ENCODE results near the gene BARHL1. TPM values are rescaled to one million over a fixed set of nuclear protein-coding genes. Genes with fewer than 3 reads are reported as not detected.

BARHL1 gene
- total RNA-seq, 1 experiment from 2014 or later: not detected

DNA sequence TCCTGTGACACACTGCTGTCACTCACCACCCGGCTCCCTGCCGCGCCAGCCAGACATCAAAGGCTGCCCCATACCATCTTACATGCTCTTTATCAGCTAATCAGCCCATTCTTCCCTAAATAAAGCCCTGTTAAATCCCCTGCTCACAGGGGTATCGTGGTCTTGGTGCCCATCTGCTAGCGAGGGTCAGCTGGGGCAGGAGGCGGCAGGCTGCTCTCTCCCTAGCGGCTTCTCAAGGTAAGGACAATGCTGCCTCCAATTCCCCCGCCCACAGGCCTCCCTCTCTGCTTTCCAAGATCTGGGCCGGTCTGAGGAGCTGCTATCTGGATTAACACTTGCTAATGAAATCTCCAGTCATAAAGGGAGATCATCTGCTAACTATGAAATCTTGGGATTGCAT is 26.8 kb downstream of the BARHL1 start:
- H3K79me2 ChIP-seq (ENCODE audit: insufficient read depth, low read length): no peaks in the 10 kb centered on the region
- H3K36me3 Mint-ChIP-seq (ENCODE audit: insufficient read depth in 1 of 3, low read depth in 3 of 3): peaks cover 17 to 68% (median 44%) of the 10 kb centered on the region in 3 experiments; a peak in 6 of 7 replicates
- no peak overlapping the region for H3K56ac ChIP-seq (ENCODE audit: insufficient read length, low read depth, low read length)
- no peaks in the 10 kb centered on the region for H3K23me2 ChIP-seq (ENCODE audit: insufficient read length, low read depth, low read length, poor library complexity, severe bottlenecking)
- no peak overlapping the region for H3K9ac ChIP-seq (ENCODE audit: extremely low read depth, insufficient read length, low read length)
- H3K79me1 ChIP-seq (ENCODE audit: insufficient read depth, low read depth, low read length, poor library complexity, severe bottlenecking): no peaks in the 10 kb centered on the region
- no peak overlapping the region for H4K91ac ChIP-seq (ENCODE audit: insufficient read length, low read depth, low read length)
- no peak overlapping the region for H2AFZ ChIP-seq (ENCODE audit: low read length)
- H3K23ac ChIP-seq (ENCODE audit: insufficient read length, low read depth, low read length): no peak overlapping the region
- H2BK120ac ChIP-seq (ENCODE audit: low read depth, low read length, poor library complexity, severe bottlenecking): no peak overlapping the region
- no peak overlapping the region for H3K18ac ChIP-seq (ENCODE audit: insufficient read length, low read depth, low read length)
- no peak overlapping the region for H2AK5ac ChIP-seq (ENCODE audit: insufficient read length, low read length)
- H2BK20ac ChIP-seq (ENCODE audit: low read depth, low read length, poor library complexity, severe bottlenecking): no peak overlapping the region
- TF ChIP-seq, protein P1, sequence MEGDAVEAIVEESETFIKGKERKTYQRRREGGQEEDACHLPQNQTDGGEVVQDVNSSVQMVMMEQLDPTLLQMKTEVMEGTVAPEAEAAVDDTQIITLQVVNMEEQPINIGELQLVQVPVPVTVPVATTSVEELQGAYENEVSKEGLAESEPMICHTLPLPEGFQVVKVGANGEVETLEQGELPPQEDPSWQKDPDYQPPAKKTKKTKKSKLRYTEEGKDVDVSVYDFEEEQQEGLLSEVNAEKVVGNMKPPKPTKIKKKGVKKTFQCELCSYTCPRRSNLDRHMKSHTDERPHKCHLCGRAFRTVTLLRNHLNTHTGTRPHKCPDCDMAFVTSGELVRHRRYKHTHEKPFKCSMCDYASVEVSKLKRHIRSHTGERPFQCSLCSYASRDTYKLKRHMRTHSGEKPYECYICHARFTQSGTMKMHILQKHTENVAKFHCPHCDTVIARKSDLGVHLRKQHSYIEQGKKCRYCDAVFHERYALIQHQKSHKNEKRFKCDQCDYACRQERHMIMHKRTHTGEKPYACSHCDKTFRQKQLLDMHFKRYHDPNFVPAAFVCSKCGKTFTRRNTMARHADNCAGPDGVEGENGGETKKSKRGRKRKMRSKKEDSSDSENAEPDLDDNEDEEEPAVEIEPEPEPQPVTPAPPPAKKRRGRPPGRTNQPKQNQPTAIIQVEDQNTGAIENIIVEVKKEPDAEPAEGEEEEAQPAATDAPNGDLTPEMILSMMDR (conservative IDR thresholded peaks at IDR 0.05): no peak
- no peak overlapping the region for H2BK12ac ChIP-seq (ENCODE audit: insufficient read length, low read depth, low read length)
- no CpG with 5 or more reads among the region's 9 CpGs for WGBS (ENCODE audit: extremely low coverage, insufficient read length, low lambda C conversion rate)
- no peaks in the 10 kb centered on the region for H3K9me3 Mint-ChIP-seq
- no peak overlapping the region for H3K4me3 Mint-ChIP-seq
- no peaks in the 10 kb centered on the region for H3K27me3 ChIP-seq (ENCODE audit: insufficient read depth, low read length)
- no peak overlapping the region for H3K4me2 ChIP-seq (ENCODE audit: insufficient read depth, insufficient read length, low read length)
- no peaks in the 10 kb centered on the region; the same call in 1 of the 2 replicates for H3K27me3 Mint-ChIP-seq (ENCODE audit: low read depth)
- H4K20me1 ChIP-seq (ENCODE audit: control insufficient read depth, insufficient read depth, insufficient read length): no peaks in the 10 kb centered on the region
- H3K14ac ChIP-seq (ENCODE audit: insufficient read depth, low read length): no peak overlapping the region
- DNase-seq: no peak
- H4K8ac ChIP-seq (replicated peaks; ENCODE audit: insufficient read length, low read depth, low read length): no peak overlapping the region
- H3T11ph ChIP-seq (ENCODE audit: low read length): no peak overlapping the region
- H3K4me1 Mint-ChIP-seq: peaks cover 13 to 24% of the 10 kb centered on the region in 2 experiments
- H2BK15ac ChIP-seq (ENCODE audit: low read depth, low read length): no peak overlapping the region
- no peak overlapping the region for H4K5ac ChIP-seq (ENCODE audit: insufficient read length, low read depth, low read length)
- H3K4ac ChIP-seq (ENCODE audit: low read depth, low read length): no peak overlapping the region
- H3K27ac ChIP-seq (ENCODE audit: insufficient read length, low read depth, low read length): no peak overlapping the region
- no peak overlapping the region for H2BK5ac ChIP-seq (ENCODE audit: insufficient read length, low read length)
- H3K27ac Mint-ChIP-seq: no peak overlapping the region
- H3K9me3 ChIP-seq (ENCODE audit: control insufficient read depth, low read depth, low read length): no peaks in the 10 kb centered on the region
- no peaks in the 10 kb centered on the region for H3K4me1 ChIP-seq (ENCODE audit: insufficient read depth, low read length)
